Right lobe of liver (tissue), 4 donors: ENCODE results near the gene EMD.

Experiments
- CTCF ChIP-seq, 4 donors: fragments of 200-600 bp in 3 of 4; fragments of 450-650 bp in 1 of 4; IDR thresholded peaks; one replicate each; pipeline versions ENCODE4 v1.5.1 to v1.8.0; 2016 to 2022; ENCODE audit warnings: antibody characterized with exemption in 4 of 4, mild to moderate bottlenecking in 2 of 4
- POLR2A ChIP-seq: fragments of 450-650 bp; IDR thresholded peaks from one replicate; pipeline ENCODE4 v1.6.1; 2017; ENCODE audit warnings: antibody characterized with exemption, mild to moderate bottlenecking
- donor health status: DM: no; HTN: no; CAD: no.
- donor health status: DM: no; HTN: no; CAD: no.
- donor health status: DM: no; HTN: yes; CAD: no.

GRCh38 chrX:154350429-154351182, 28.5 kb upstream of the EMD start:
- no peak for TF ChIP-seq CTCF (IDR thresholded peaks at IDR 0.05)
- no peak for TF ChIP-seq POLR2A
